Measurements from ENCODE around the gene SLC66A2.

SLC66A2 gene

DNA sequence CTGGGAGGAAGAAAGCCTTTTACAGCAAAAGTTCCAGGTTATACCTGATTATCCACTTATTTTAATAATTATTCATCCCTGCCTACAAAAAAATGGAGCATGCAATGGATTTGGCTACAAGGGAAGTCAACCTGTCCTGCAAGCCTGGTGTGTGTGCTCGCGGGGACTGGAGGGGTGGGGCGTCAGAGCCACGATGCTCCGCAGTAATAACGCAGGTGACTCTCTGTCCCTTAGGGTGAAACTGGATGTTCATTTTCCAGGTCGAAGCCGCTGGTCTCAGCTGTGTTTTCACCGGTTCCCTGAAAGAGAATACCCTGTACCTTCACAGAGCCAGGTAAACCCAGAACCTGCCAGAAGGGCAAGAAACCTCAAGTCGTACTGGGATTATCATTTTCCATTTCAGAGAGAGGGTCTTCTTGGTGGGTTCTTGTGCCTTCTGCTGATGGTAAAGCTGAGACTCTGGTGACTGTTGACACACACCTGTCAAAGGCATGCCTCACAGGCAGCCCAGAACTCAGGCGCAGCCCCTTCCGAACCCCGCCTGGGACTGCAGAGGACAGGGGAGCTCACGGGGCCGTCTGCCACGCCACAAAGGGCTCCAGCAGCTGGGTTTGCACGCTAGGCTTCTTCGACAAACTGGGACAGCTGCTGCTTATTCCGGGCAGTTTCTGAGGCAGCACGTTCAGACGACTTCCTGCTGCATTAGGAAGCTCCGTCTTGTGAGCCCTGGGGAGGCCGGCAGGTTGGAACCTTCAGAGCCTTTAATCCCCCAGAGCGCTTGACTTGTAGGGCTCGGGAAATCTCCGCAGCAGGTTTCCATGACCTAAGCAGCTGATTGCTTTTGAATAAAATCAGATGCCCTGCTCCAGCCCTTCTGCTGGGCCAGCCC is 95.1 kb downstream of the SLC66A2 start:
- Histone ChIP-seq H3K9me2 (replicated peaks; ENCODE audit: low read depth, low read length) (no peaks in the 10 kb centered on the region), H4K20me1 (ENCODE audit: insufficient read depth, low read length, poor library complexity, severe bottlenecking) (no peaks in the 10 kb centered on the region), H3K9ac (ENCODE audit: low read depth, low read length, poor library complexity, severe bottlenecking) (no peak overlapping the region), H3K36me3 (ENCODE audit: insufficient read depth, low read length) (no peaks in the 10 kb centered on the region), H3K27me3 (ENCODE audit: insufficient read depth, low read length, poor library complexity, severe bottlenecking) (no peaks in the 10 kb centered on the region), H3F3A (ENCODE audit: low read depth) (no peaks in the 10 kb centered on the region), H3K9me3 (ENCODE audit: insufficient read depth, low read depth, low read length) (no peaks in the 10 kb centered on the region), H3K4me1 (ENCODE audit: insufficient read depth, low read length, poor library complexity, severe bottlenecking) (no peaks in the 10 kb centered on the region), H3K4me3 (ENCODE audit: low read length, poor library complexity, severe bottlenecking) (no peak overlapping the region), H3K79me2 (ENCODE audit: insufficient read depth, low read length) (no peaks in the 10 kb centered on the region), H2AFZ (ENCODE audit: low read length) (0 out of 2 replicates have a peak overlapping the region, but pooled peaks have one; percentile 4), H3K4me2 (ENCODE audit: low read depth, low read length, poor library complexity, severe bottlenecking) (no peak overlapping the region)
- no peak for TF ChIP-seq EZH2phosphoT487 (IDR thresholded peaks at IDR 0.05; ENCODE audit: borderline replicate concordance)
- no peak for TF ChIP-seq CTCF (conservative IDR thresholded peaks at IDR 0.05; ENCODE audit: low read length)

DNA sequence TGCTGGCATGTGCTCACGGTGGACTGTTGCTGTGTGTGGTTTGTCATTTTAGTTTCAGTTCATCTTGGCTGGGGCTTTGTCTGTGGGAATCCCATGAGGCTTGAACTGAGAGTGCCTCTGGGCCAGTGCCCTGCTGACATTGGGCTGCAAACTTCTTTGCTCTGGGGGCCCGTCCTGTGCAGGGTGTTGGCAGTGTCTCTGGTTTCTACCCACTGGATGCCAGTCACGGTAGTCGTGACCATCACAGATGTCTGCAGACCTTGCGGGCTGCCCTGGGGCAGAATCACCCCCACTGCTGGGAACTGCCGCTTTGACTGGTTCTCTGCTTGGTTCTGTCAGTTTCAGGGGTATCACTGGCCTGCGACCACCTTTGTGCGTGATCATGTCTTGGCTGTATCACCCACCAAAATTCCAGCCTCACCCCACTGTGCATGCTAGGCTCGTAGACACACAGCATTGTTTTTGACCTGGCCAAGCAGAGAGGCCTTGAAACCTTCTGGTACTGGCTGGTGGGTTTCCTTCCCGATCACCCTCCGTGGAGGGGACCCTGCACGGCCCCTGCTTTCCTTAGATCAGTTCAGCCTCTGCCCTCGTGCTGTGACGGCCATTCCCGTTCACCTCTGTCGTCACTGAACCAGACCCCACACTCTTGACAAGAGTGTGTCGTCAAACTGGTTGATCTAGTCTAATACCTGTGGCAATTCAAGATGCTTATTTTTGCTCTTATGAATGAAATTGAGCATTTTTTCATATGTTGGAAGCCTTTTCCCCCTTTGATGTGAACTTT is 96.1 kb downstream of the SLC66A2 start:
- Histone ChIP-seq H3K4me1 (ENCODE audit: insufficient read depth, low read length, poor library complexity, severe bottlenecking) (no peaks in the 10 kb centered on the region), H4K20me1 (ENCODE audit: insufficient read depth, low read length, poor library complexity, severe bottlenecking) (no peaks in the 10 kb centered on the region), H3K9me3 (ENCODE audit: insufficient read depth, low read depth, low read length) (no peaks in the 10 kb centered on the region; the same call in 1 of the 2 replicates), H3K79me2 (ENCODE audit: insufficient read depth, low read length) (no peaks in the 10 kb centered on the region), H3K9me2 (replicated peaks; ENCODE audit: low read depth, low read length) (no peaks in the 10 kb centered on the region), H3F3A (ENCODE audit: low read depth) (no peaks in the 10 kb centered on the region), H3K4me2 (ENCODE audit: low read depth, low read length, poor library complexity, severe bottlenecking) (peak overlapping the region; percentile 23), H3K27me3 (ENCODE audit: insufficient read depth, low read length, poor library complexity, severe bottlenecking) (no peaks in the 10 kb centered on the region), H2AFZ (ENCODE audit: low read length) (no peak overlapping the region; the same call in 1 of the 2 replicates), H3K4me3 (ENCODE audit: low read length, poor library complexity, severe bottlenecking) (no peak overlapping the region), H3K36me3 (ENCODE audit: insufficient read depth, low read length) (no peaks in the 10 kb centered on the region), H3K9ac (ENCODE audit: low read depth, low read length, poor library complexity, severe bottlenecking) (no peak overlapping the region)
- TF ChIP-seq CTCF (conservative IDR thresholded peaks at IDR 0.05; ENCODE audit: low read length) (no peak), EZH2phosphoT487 (IDR thresholded peaks at IDR 0.05; ENCODE audit: borderline replicate concordance) (no peak)

DNA sequence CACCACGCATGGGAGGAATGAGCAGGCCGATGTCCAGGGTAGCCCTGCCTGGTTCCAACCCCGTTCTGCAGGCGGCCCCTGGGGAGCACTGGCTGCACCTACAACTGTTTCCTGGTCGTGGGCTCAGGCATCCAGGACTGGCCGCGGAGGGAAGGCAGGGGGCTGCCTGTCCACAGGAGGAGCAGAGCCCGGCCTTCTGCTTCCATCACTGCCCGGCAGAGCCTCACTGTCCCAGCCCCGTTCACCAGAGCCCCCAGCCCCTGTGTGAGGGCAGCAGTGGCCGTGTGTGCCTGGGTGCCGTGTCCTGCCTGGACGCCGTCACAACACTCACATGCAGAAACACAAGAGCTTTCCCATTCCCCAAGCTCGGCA is 97.5 kb downstream of the SLC66A2 start:
- H3K9me2 ChIP-seq (replicated peaks; ENCODE audit: low read depth, low read length), result no peaks in the 10 kb centered on the region

More for the DNA sequence above, 97.5 kb downstream of the SLC66A2 start:
- Histone ChIP-seq H3K36me3 (ENCODE audit: insufficient read depth, low read length) (no peaks in the 10 kb centered on the region), H4K20me1 (ENCODE audit: insufficient read depth, low read length, poor library complexity, severe bottlenecking) (no peaks in the 10 kb centered on the region), H3F3A (ENCODE audit: low read depth) (no peaks in the 10 kb centered on the region), H3K9me3 (ENCODE audit: insufficient read depth, low read depth, low read length) (peaks cover 3% of the 10 kb centered on the region; the same call in 1 of the 2 replicates), H3K4me2 (ENCODE audit: low read depth, low read length, poor library complexity, severe bottlenecking) (no peak overlapping the region), H3K4me1 (ENCODE audit: insufficient read depth, low read length, poor library complexity, severe bottlenecking) (no peaks in the 10 kb centered on the region), H3K79me2 (ENCODE audit: insufficient read depth, low read length) (no peaks in the 10 kb centered on the region), H2AFZ (ENCODE audit: low read length) (no peak overlapping the region), H3K4me3 (ENCODE audit: low read length, poor library complexity, severe bottlenecking) (no peak overlapping the region), H3K27me3 (ENCODE audit: insufficient read depth, low read length, poor library complexity, severe bottlenecking) (no peaks in the 10 kb centered on the region), H3K9ac (ENCODE audit: low read depth, low read length, poor library complexity, severe bottlenecking) (no peak overlapping the region)
- no peak for TF ChIP-seq CTCF (conservative IDR thresholded peaks at IDR 0.05; ENCODE audit: low read length)
- no peak for TF ChIP-seq EZH2phosphoT487 (IDR thresholded peaks at IDR 0.05; ENCODE audit: borderline replicate concordance)
